OCI-LY1 (cell line): ENCODE data around the gene ZNF507.

Experiments
- H2AFZ ChIP-seq: fragments of 200-600 bp; sonication (generic), shearing (Covaris generic); 2 replicates; pipeline ENCODE4 v1.6.0; 2014; ENCODE audit warnings: antibody characterized with exemption, mild to moderate bottlenecking, low read length
- H3F3A ChIP-seq: fragments of 200-600 bp; sonication (generic), shearing (Covaris generic); 2 replicates; pipeline ENCODE4 v1.6.0; 2014; ENCODE audit warnings: mild to moderate bottlenecking, antibody characterized with exemption, low read length, moderate library complexity; ENCODE audit not compliant: insufficient read depth
- H3K27ac ChIP-seq: fragments of 200-600 bp; sonication (generic); 2 replicates; pipeline ENCODE4 v1.5.1; 2014; ENCODE audit warnings: low read length, mixed run types, mild to moderate bottlenecking, low read depth; ENCODE audit not compliant: poor library complexity, severe bottlenecking
- H3K27me3 ChIP-seq: fragments of 200-600 bp; sonication (generic); 2 replicates; pipeline ENCODE4 v1.6.0; 2014; ENCODE audit warnings: antibody characterized with exemption, mild to moderate bottlenecking, low read length, moderate library complexity; ENCODE audit not compliant: insufficient read depth
- H3K36me3 ChIP-seq: fragments of 200-600 bp; sonication (generic); 2 replicates; pipeline ENCODE4 v1.6.1; 2014; ENCODE audit warnings: mild to moderate bottlenecking, antibody characterized with exemption, low read length, moderate library complexity, mixed read lengths; ENCODE audit not compliant: insufficient read depth
- H3K4me1 ChIP-seq: fragments of 200-600 bp; sonication (generic); 2 replicates; pipeline ENCODE4 v1.5.1; 2014; ENCODE audit warnings: mild to moderate bottlenecking, low read length, moderate library complexity; ENCODE audit not compliant: insufficient read depth, severe bottlenecking
- H3K4me2 ChIP-seq: fragments of 200-600 bp; sonication (generic), shearing (Covaris generic); 2 replicates; pipeline ENCODE4 v1.6.1; 2014; ENCODE audit warnings: low read length
- H3K4me3 ChIP-seq: fragments of 200-600 bp; sonication (generic); 2 replicates; pipeline ENCODE4 v1.5.1; 2014; ENCODE audit warnings: low read length, low read depth, mild to moderate bottlenecking, mixed read lengths; ENCODE audit not compliant: poor library complexity, severe bottlenecking
- H3K79me2 ChIP-seq: fragments of 200-600 bp; shearing (Covaris generic); 2 replicates; pipeline ENCODE4 v1.6.1; 2016; ENCODE audit warnings: mixed run types, low read length, mixed read lengths; ENCODE audit not compliant: insufficient read depth
- H3K9ac ChIP-seq: fragments of 200-600 bp; sonication (generic), shearing (Covaris generic); 2 replicates; pipeline ENCODE4 v1.6.1; 2014; ENCODE audit warnings: mild to moderate bottlenecking, low read length, mixed read lengths
- H3K9me2 ChIP-seq: fragments of 200-600 bp; sonication (generic), shearing (Covaris generic); 2 replicates; pipeline ENCODE4 v1.6.1; 2014; ENCODE audit warnings: low read depth, mild to moderate bottlenecking, low read length, mixed read lengths
- H3K9me3 ChIP-seq: fragments of 200-600 bp; shearing (Covaris generic); 2 replicates; pipeline ENCODE4 v1.6.1; 2014; ENCODE audit warnings: low read length, mixed read lengths
- H4K20me1 ChIP-seq: fragments of 200-600 bp; sonication (generic), shearing (Covaris generic); 2 replicates; pipeline ENCODE4 v1.6.0; 2016; ENCODE audit warnings: mild to moderate bottlenecking, low read length; ENCODE audit not compliant: insufficient read depth
- CTCF ChIP-seq: fragments of 200-600 bp; sonication (generic), shearing (Covaris generic); IDR thresholded peaks from 2 replicates; pipeline ENCODE4 v1.5.1; 2017; ENCODE audit warnings: mild to moderate bottlenecking, antibody characterized with exemption, low read length, moderate library complexity, mixed read lengths
- EZH2 ChIP-seq: fragments of 200-600 bp; sonication (generic), shearing (Covaris generic); IDR thresholded peaks from 2 replicates; pipeline ENCODE4 v1.8.0; 2017; ENCODE audit warnings: borderline replicate concordance, mixed run types, mild to moderate bottlenecking, antibody characterized with exemption, low read length, moderate library complexity, mixed read lengths

Gene ZNF507

GRCh38 chr19:32303193-32303592, 42.2 kb upstream of the ZNF507 start:
- H3K4me2 ChIP-seq = no peak overlapping the region
- no peaks in the 10 kb centered on the region for H3K4me1 ChIP-seq
- H3K9me3 ChIP-seq = 0 out of 2 replicates have a peak, but pooled peaks cover 2% of the 10 kb centered on the region
- H3K27me3 ChIP-seq = no peaks in the 10 kb centered on the region
- no peak overlapping the region for H3K27ac ChIP-seq
- no peaks in the 10 kb centered on the region for H3K9me2 ChIP-seq
- no peaks in the 10 kb centered on the region for H3K36me3 ChIP-seq
- no peak for TF ChIP-seq CTCF
- TF ChIP-seq EZH2 = no peak
- no peak overlapping the region for H3K4me3 ChIP-seq
- no peaks in the 10 kb centered on the region for H4K20me1 ChIP-seq
- no peaks in the 10 kb centered on the region for H3K79me2 ChIP-seq
- H3F3A ChIP-seq = no peaks in the 10 kb centered on the region
- H3K9ac ChIP-seq = no peak overlapping the region
- H2AFZ ChIP-seq = no peak overlapping the region

- no peaks in the 10 kb centered on the region for H3K79me2 ChIP-seq
- no peaks in the 10 kb centered on the region for H3F3A ChIP-seq
- no peak overlapping the region for H3K4me2 ChIP-seq
- no peaks in the 10 kb centered on the region for H3K9me3 ChIP-seq
- no peak overlapping the region for H3K27ac ChIP-seq
- no peak overlapping the region for H3K9ac ChIP-seq
- H3K36me3 ChIP-seq = no peaks in the 10 kb centered on the region
- no peaks in the 10 kb centered on the region for H3K4me1 ChIP-seq
- H3K4me3 ChIP-seq = no peak overlapping the region
- H4K20me1 ChIP-seq = no peaks in the 10 kb centered on the region
- H2AFZ ChIP-seq = no peak overlapping the region
- H3K9me2 ChIP-seq = no peaks in the 10 kb centered on the region
- TF ChIP-seq EZH2 (no peak), CTCF (no peak)
- no peaks in the 10 kb centered on the region for H3K27me3 ChIP-seq
These were observed 37.8 kb upstream of the ZNF507 start for GRCh38 chr19:32307591-32307990.

GRCh38 chr19:32308431-32309077, 36.9 kb upstream of the ZNF507 start:
- Histone ChIP-seq H3K79me2 (no peaks in the 10 kb centered on the region), H3K36me3 (no peaks in the 10 kb centered on the region), H3K9ac (no peak overlapping the region), H3K4me3 (no peak overlapping the region), H2AFZ (no peak overlapping the region), H3K9me3 (no peaks in the 10 kb centered on the region), H3K27me3 (no peaks in the 10 kb centered on the region), H3F3A (no peaks in the 10 kb centered on the region), H3K4me1 (no peaks in the 10 kb centered on the region), H3K27ac (no peak overlapping the region), H3K9me2 (no peaks in the 10 kb centered on the region), H3K4me2 (no peak overlapping the region), H4K20me1 (no peaks in the 10 kb centered on the region)
- TF ChIP-seq EZH2 (no peak), CTCF (no peak)
